ENCODE results near the gene POLR3B.

Gene POLR3B

DNA sequence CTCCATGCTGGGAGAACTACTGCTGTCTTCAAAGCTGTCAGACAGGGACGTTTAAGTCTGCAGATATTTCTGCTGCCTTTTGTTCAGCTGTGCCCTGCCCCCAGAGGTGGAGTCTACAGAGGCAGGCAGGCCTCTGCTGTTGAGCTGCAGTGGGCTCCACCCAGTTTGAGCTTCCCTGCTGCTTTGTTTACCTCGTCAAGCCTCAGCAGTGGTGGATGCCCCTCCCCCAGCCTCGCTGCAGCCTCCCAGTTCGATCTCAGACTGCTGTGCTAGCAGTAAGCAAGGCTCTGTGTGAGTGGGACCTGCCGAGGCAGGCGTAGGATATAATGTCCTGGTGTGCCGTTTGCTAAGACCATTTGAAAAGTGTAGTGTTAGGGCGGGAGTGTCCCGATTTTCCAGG, 193.9 kb downstream of the POLR3B start:
- DNase-seq (ENCODE audit: low spot score), result no peak

DNA sequence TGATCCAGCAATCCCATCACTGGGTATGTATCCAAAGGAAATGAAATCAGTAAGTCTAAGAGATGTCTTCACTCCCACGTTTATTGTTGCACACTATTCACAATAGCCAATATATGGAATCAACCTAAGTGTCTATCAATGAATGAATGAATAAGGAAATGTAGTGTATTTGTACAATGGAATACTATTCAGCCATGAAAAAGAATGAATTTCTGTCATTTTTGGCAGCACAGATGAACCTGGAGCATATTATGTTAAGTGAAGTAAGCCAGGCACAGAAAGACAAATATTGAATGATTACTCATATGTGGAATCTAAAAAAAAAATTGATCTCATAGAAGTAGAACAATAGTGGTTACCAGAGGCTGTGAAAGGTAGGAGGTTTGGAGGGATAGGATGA, 194.7 kb downstream of the POLR3B start:
- no peak for DNase-seq (ENCODE audit: low spot score)

Measured in cerebellar cortex (tissue), 1 donor.